H9 (cell line): ENCODE results near the gene ALDH1A1. TPM values are rescaled to one million over a fixed set of nuclear protein-coding genes. Genes with fewer than 3 reads are reported as not detected.

Experiments used
- DNase-seq: peaks from one replicate; pipeline ENCODE4 v3.0.0-alpha.2; 2017
- H2AFZ ChIP-seq: one replicate; pipeline ENCODE4 v1.6.1; 2013; ENCODE audit warnings: mild to moderate bottlenecking, low read length, control low read depth, moderate library complexity
- H2AK5ac ChIP-seq: 2 replicates; pipeline ENCODE4 v1.6.1; 2013; ENCODE audit warnings: low read length, control low read depth, mixed read lengths; ENCODE audit not compliant: insufficient read length
- H2BK120ac ChIP-seq: one replicate; pipeline ENCODE4 v1.6.1; 2013; ENCODE audit warnings: low read depth, mild to moderate bottlenecking, low read length, control low read depth, inconsistent platforms; ENCODE audit not compliant: poor library complexity, severe bottlenecking
- H2BK12ac ChIP-seq: 2 replicates; pipeline ENCODE4 v1.6.1; 2013; ENCODE audit warnings: low read length, control low read depth, mixed read lengths, low read depth; ENCODE audit not compliant: insufficient read length
- H2BK15ac ChIP-seq: 2 replicates; pipeline ENCODE4 v1.6.1; 2013; ENCODE audit warnings: low read depth, low read length, control low read depth
- H2BK20ac ChIP-seq: one replicate; pipeline ENCODE4 v1.6.1; 2013; ENCODE audit warnings: low read depth, mild to moderate bottlenecking, low read length, control low read depth, inconsistent platforms; ENCODE audit not compliant: poor library complexity, severe bottlenecking
- H2BK5ac ChIP-seq: 2 replicates; pipeline ENCODE4 v1.6.1; 2013; ENCODE audit warnings: low read length, control low read depth, mixed read lengths; ENCODE audit not compliant: insufficient read length
- H3K14ac ChIP-seq: 2 replicates; pipeline ENCODE4 v1.6.1; 2013; ENCODE audit warnings: low read length, control low read depth; ENCODE audit not compliant: insufficient read depth
- H3K18ac ChIP-seq: 2 replicates; pipeline ENCODE4 v1.6.1; 2013; ENCODE audit warnings: low read depth, mild to moderate bottlenecking, mixed read lengths, low read length, control low read depth; ENCODE audit not compliant: insufficient read length
- H3K23ac ChIP-seq: 2 replicates; pipeline ENCODE4 v1.6.1; 2013; ENCODE audit warnings: low read length, control low read depth, mixed read lengths, low read depth; ENCODE audit not compliant: insufficient read length
- H3K23me2 ChIP-seq: 2 replicates; pipeline ENCODE4 v1.6.1; 2013; ENCODE audit warnings: low read depth, mild to moderate bottlenecking, mixed read lengths, low read length, control low read depth; ENCODE audit not compliant: insufficient read length, poor library complexity, severe bottlenecking
- H3K27ac ChIP-seq: 2 replicates; pipeline ENCODE4 v1.5.1; 2013; ENCODE audit warnings: low read length, control low read depth, mixed read lengths, low read depth; ENCODE audit not compliant: insufficient read length
- H3K27me3 ChIP-seq: 2 replicates; pipeline ENCODE4 v1.6.1; 2013; ENCODE audit warnings: low read length, control low read depth, inconsistent platforms; ENCODE audit not compliant: insufficient read depth
- H3K4ac ChIP-seq: 2 replicates; pipeline ENCODE4 v1.6.1; 2013; ENCODE audit warnings: low read depth, mild to moderate bottlenecking, control low read depth, inconsistent platforms, low read length, moderate library complexity
- H3K4me1 ChIP-seq: 2 replicates; pipeline ENCODE4 v1.6.1; 2013; ENCODE audit warnings: low read length, control low read depth, inconsistent platforms; ENCODE audit not compliant: insufficient read depth
- H3K4me2 ChIP-seq: 2 replicates; pipeline ENCODE4 v1.6.1; 2013; ENCODE audit warnings: low read length, control low read depth, mixed read lengths; ENCODE audit not compliant: insufficient read length, insufficient read depth
- H3K56ac ChIP-seq: 2 replicates; pipeline ENCODE4 v1.6.1; 2013; ENCODE audit warnings: low read depth, mild to moderate bottlenecking, mixed read lengths, low read length, control low read depth; ENCODE audit not compliant: insufficient read length
- H3K79me1 ChIP-seq: 2 replicates; pipeline ENCODE4 v1.6.1; 2013; ENCODE audit warnings: low read depth, mild to moderate bottlenecking, moderate library complexity, low read length, control low read depth, inconsistent platforms; ENCODE audit not compliant: insufficient read depth, poor library complexity, severe bottlenecking
- H3K79me2 ChIP-seq: 2 replicates; pipeline ENCODE4 v1.6.1; 2013; ENCODE audit warnings: low read length, control low read depth, inconsistent platforms; ENCODE audit not compliant: insufficient read depth
- H3K9ac ChIP-seq: 2 replicates; pipeline ENCODE4 v1.6.1; 2013; ENCODE audit warnings: low read length, control low read depth, mixed read lengths; ENCODE audit not compliant: insufficient read length; ENCODE audit errors: extremely low read depth
- H3K9me3 ChIP-seq: one replicate; pipeline ENCODE4 v1.6.1; 2013; ENCODE audit warnings: low read depth, low read length, inconsistent platforms; ENCODE audit not compliant: control insufficient read depth
- H3T11ph ChIP-seq: one replicate; pipeline ENCODE4 v1.6.1; 2013; ENCODE audit warnings: mild to moderate bottlenecking, low read length, control low read depth, inconsistent platforms
- H4K20me1 ChIP-seq: one replicate; pipeline ENCODE4 v1.6.1; 2013; ENCODE audit not compliant: control insufficient read depth, insufficient read length, insufficient read depth
- H4K5ac ChIP-seq: 2 replicates; pipeline ENCODE4 v1.6.1; 2013; ENCODE audit warnings: low read depth, mild to moderate bottlenecking, mixed read lengths, low read length, control low read depth; ENCODE audit not compliant: insufficient read length
- H4K8ac ChIP-seq: replicated peaks from 2 replicates; pipeline ENCODE4 v1.6.1; 2013; ENCODE audit warnings: low read length, control low read depth, mixed read lengths, low read depth; ENCODE audit not compliant: insufficient read length
- H4K91ac ChIP-seq: 2 replicates; pipeline ENCODE4 v1.6.1; 2013; ENCODE audit warnings: low read depth, mild to moderate bottlenecking, moderate library complexity, mixed read lengths, low read length, control low read depth; ENCODE audit not compliant: insufficient read length
- H3K27ac Mint-ChIP-seq, 3 experiments: 2 replicates in 2 of 3; 3 replicates in 1 of 3; pipeline ENCODE4 v1.8.0; 2020 to 2021; ENCODE audit warnings: mixed read lengths in 3 of 3, mild to moderate bottlenecking in 1 of 3, moderate library complexity in 1 of 3
- H3K27me3 Mint-ChIP-seq: 2 replicates; pipeline ENCODE4 v1.8.0; 2021; ENCODE audit warnings: low read depth, mild to moderate bottlenecking, moderate library complexity, mixed read lengths
- H3K36me3 Mint-ChIP-seq, 3 experiments: 2 replicates in 2 of 3; 3 replicates in 1 of 3; pipeline ENCODE4 v1.8.0; 2020 to 2021; ENCODE audit warnings: low read depth in 3 of 3, mixed read lengths in 3 of 3; ENCODE audit not compliant: insufficient read depth in 1 of 3
- H3K4me1 Mint-ChIP-seq, 2 experiments: 2 replicates each; pipeline ENCODE4 v1.8.0; 2020; ENCODE audit warnings: mixed read lengths in 2 of 2
- H3K4me3 Mint-ChIP-seq, 2 experiments: 2 replicates in 1 of 2; 3 replicates in 1 of 2; pipeline ENCODE4 v1.8.0; 2020 to 2021; ENCODE audit warnings: mild to moderate bottlenecking in 2 of 2, mixed read lengths in 2 of 2, moderate library complexity in 1 of 2
- H3K9me3 Mint-ChIP-seq, 2 experiments: 2 replicates in 1 of 2; 3 replicates in 1 of 2; pipeline ENCODE4 v1.8.0; 2020; ENCODE audit warnings: mild to moderate bottlenecking in 2 of 2, mixed read lengths in 2 of 2, moderate library complexity in 1 of 2
- whole genome bisulfite sequencing: extraction: QIAGEN DNeasy Blood & Tissue Kit; methylation state at CpG from one replicate; pipeline ENCODE4 v1.1.7; 2013; ENCODE audit warnings: missing lambda C conversion rate, low lambda C conversion rate, mixed read lengths; ENCODE audit not compliant: insufficient read length; ENCODE audit errors: extremely low coverage; 5-methylcytosine and 5-hydroxymethylcytosine counted together
- total RNA-seq: library from RNA; stranded (reverse); gene quantifications from 2 replicates; pipeline ENCODE4 v1.2.1, GENCODE V29; 2021
- TF ChIP-seq, protein P1 (sequence below): fragments of 200-600 bp; sonication (generic); conservative IDR thresholded peaks from 3 replicates; pipeline ENCODE4 v1.8.0; 2021; ENCODE audit warnings: antibody characterized with exemption, mild to moderate bottlenecking

Gene ALDH1A1
- total RNA-seq, 1 experiment from 2014 or later: 1.1 TPM

DNA sequence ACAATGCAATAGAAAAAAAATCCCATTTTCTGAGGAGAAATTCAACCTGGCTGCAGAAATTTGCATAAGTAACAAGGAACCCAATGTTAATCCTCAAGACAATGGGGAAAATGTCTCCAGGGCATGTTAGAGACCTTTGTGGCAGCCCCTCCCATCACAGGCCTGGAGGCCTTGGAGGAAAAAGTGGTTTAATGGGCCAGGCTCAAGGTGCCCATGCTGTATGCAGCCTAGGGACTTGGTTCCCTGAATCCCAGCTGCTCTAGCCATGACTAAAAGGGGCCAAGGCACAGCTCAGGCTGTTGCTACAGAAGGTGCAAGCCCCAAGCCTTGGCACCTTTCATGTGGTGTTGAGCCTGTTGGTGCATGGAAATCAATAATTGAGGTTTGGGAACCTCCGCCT is 66.5 kb downstream of the ALDH1A1 start:
- TF ChIP-seq, protein P1, sequence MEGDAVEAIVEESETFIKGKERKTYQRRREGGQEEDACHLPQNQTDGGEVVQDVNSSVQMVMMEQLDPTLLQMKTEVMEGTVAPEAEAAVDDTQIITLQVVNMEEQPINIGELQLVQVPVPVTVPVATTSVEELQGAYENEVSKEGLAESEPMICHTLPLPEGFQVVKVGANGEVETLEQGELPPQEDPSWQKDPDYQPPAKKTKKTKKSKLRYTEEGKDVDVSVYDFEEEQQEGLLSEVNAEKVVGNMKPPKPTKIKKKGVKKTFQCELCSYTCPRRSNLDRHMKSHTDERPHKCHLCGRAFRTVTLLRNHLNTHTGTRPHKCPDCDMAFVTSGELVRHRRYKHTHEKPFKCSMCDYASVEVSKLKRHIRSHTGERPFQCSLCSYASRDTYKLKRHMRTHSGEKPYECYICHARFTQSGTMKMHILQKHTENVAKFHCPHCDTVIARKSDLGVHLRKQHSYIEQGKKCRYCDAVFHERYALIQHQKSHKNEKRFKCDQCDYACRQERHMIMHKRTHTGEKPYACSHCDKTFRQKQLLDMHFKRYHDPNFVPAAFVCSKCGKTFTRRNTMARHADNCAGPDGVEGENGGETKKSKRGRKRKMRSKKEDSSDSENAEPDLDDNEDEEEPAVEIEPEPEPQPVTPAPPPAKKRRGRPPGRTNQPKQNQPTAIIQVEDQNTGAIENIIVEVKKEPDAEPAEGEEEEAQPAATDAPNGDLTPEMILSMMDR: no peak
- Histone ChIP-seq H3K27ac (no peak overlapping the region), H3K18ac (no peak overlapping the region), H3T11ph (no peak overlapping the region), H3K14ac (no peak overlapping the region), H2BK120ac (no peak overlapping the region), H3K23me2 (no peaks in the 10 kb centered on the region), H3K9ac (no peak overlapping the region), H3K56ac (no peak overlapping the region), H2BK12ac (no peak overlapping the region), H2BK5ac (no peak overlapping the region), H2AFZ (no peak overlapping the region), H3K4me1 (no peaks in the 10 kb centered on the region), H4K91ac (no peak overlapping the region), H2AK5ac (no peak overlapping the region), H3K4ac (no peak overlapping the region), H2BK20ac (no peak overlapping the region), H4K8ac (no peak overlapping the region), H4K5ac (no peak overlapping the region), H4K20me1 (no peaks in the 10 kb centered on the region), H3K79me2 (no peaks in the 10 kb centered on the region), H3K23ac (no peak overlapping the region), H3K9me3 (no peaks in the 10 kb centered on the region), H3K79me1 (no peaks in the 10 kb centered on the region), H2BK15ac (no peak overlapping the region), H3K27me3 (no peaks in the 10 kb centered on the region), H3K4me2 (no peak overlapping the region)
- DNase-seq: no peak
- H3K36me3 Mint-ChIP-seq: peaks cover 3 to 8% (median 8%) of the 10 kb centered on the region in 3 experiments; a peak in 3 of 7 replicates
- peaks cover 5 to 7% of the 10 kb centered on the region in 2 experiments for H3K9me3 Mint-ChIP-seq
- H3K27ac Mint-ChIP-seq: no peak overlapping the region
- H3K27me3 Mint-ChIP-seq: no peaks in the 10 kb centered on the region; the same call in 1 of the 2 replicates
- H3K4me3 Mint-ChIP-seq: no peak overlapping the region
- no peaks in the 10 kb centered on the region for H3K4me1 Mint-ChIP-seq
- WGBS: no CpG with 5 or more reads among the region's 1 CpG
